Chondrocyte (in vitro differentiated cells): ENCODE measurements around the gene RGS17. TPM values are rescaled to one million over a fixed set of nuclear protein-coding genes. Genes with fewer than 3 reads are reported as not detected.
A peak's percentile ranks its signal among the peaks of the same experiment; 100 is the strongest.
"Not testable (repeated sequence)": the region's sequence is repeated elsewhere in the genome, so short reads cannot be mapped to it uniquely, and the experiment has no call there.

Experiments used
- DNase-seq: peaks from one replicate; pipeline ENCODE4 v3.0.0; 2021; ENCODE audit warnings: mixed read lengths, low spot score
- H3K27ac Mint-ChIP-seq: one replicate; pipeline ENCODE4 v1.8.0; 2021; ENCODE audit warnings: mild to moderate bottlenecking, moderate library complexity, mixed read lengths; ENCODE audit not compliant: unreplicated experiment
- H3K27me3 Mint-ChIP-seq: 2 replicates; pipeline ENCODE4 v1.8.0; 2021; ENCODE audit warnings: low read depth, mixed read lengths
- H3K36me3 Mint-ChIP-seq: 2 replicates; pipeline ENCODE4 v1.8.0; 2021; ENCODE audit warnings: low read depth, mixed read lengths
- H3K4me1 Mint-ChIP-seq: 2 replicates; pipeline ENCODE4 v1.8.0; 2021; ENCODE audit warnings: low read depth, mild to moderate bottlenecking, mixed read lengths
- H3K4me3 Mint-ChIP-seq: one replicate; pipeline ENCODE4 v1.8.0; 2021; ENCODE audit warnings: mild to moderate bottlenecking, moderate library complexity, mixed read lengths; ENCODE audit not compliant: unreplicated experiment
- H3K9me3 Mint-ChIP-seq: 2 replicates; pipeline ENCODE4 v1.8.0; 2021; ENCODE audit warnings: low read depth, mixed read lengths
- CTCF ChIP-seq: fragments of 200-600 bp; sonication (generic); IDR thresholded peaks from 2 replicates; pipeline ENCODE4 v1.5.0; 2021; ENCODE audit warnings: antibody characterized with exemption, mild to moderate bottlenecking, moderate library complexity
- total RNA-seq: library from RNA; stranded (reverse); gene quantifications from 3 replicates; pipeline ENCODE4 v1.2.1, GENCODE V29; 2021

The RGS17 gene
- total RNA-seq, 1 donor from 2014 or later = 1.5 TPM

GRCh38 chr6:153012856-153013255, 118.2 kb downstream of the RGS17 start:
- Mint-ChIP-seq H3K9me3 (no peaks in the 10 kb centered on the region), H3K27ac (peak overlapping the region; percentile 41), H3K4me3 (no peak overlapping the region), H3K4me1 (peaks cover 13% of the 10 kb centered on the region), H3K27me3 (no peaks in the 10 kb centered on the region), H3K36me3 (no peaks in the 10 kb centered on the region)
- TF ChIP-seq CTCF = no peak
- DNase-seq = no peak

DNA sequence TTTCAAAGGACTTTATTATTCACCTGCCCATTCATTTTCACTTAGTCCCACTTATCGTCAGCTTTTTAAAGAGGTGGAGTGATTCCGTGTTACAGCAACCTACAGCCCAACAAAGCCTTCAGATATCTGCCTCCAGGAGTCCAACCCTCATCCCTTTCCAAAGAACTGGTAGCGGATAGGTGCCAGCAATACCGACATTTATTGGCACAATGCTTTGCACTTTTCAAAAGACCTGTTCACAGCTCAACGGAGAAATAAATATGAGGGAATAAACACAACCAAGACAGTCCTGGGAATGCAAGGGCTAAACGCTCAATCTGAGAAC, 127.8 kb downstream of the RGS17 start:
- H3K27me3 Mint-ChIP-seq = no peaks in the 10 kb centered on the region
- no peak for TF ChIP-seq CTCF
- H3K36me3 Mint-ChIP-seq = peaks cover 3% of the 10 kb centered on the region
- H3K4me1 Mint-ChIP-seq = peaks cover 34% of the 10 kb centered on the region
- peak overlapping the region; percentile 94 for H3K27ac Mint-ChIP-seq
- DNase-seq = no peak
- peak overlapping the region; percentile 92 for H3K4me3 Mint-ChIP-seq
- no peaks in the 10 kb centered on the region for H3K9me3 Mint-ChIP-seq

DNA sequence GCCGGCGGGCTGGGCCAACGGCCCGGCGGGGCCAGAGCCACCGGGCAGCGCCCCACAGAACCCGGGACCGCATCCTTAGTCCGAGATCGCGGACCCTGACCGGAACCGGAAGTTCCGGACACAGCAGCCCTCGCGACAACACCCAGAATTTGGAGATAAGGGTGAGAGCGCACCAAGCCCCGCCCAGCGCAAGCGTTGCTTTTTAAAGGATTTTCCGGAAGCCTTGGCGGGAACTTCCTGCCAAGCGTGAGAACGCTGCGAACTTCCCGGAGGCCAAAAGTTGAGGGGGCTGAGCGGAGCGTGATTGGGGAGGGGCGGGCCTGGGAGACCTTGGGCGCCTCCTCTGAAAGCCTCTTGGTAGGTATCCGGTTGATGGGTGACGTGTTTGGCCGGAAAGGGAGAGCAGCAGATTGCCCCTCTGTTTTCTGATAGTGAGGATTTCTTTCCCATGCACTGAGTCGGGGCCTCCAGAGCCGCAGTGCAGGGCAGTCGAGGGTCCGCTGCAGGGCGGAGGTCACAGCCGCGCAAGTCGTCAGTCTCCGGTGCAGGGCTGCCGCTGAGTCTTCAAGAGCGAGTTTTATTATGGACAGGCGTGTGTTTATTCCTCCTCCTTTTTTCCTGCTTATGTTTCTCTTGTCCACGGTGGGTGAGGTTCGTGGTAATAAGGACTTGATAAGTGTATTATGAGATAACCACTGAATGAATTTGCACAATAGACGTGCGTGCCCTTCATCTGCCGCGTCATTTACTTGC, 128.3 kb downstream of the RGS17 start, which contains the start of gene MTRF1L:
Gene MTRF1L (minus strand): TSS at position 97 of the 753 bp plus-strand sequence. CDS start 24 bp downstream, at position 73.
- Mint-ChIP-seq H3K36me3 (peaks cover 3% of the 10 kb centered on the region), H3K4me3 (peak within 1 kb of the TSS; percentile 92), H3K27me3 (no peaks in the 10 kb centered on the region), H3K27ac (peak within 1 kb of the TSS; percentile 94), H3K4me1 (peaks cover 34% of the 10 kb centered on the region), H3K9me3 (no peaks in the 10 kb centered on the region)
- no peak for TF ChIP-seq CTCF
- DNase-seq = peak; percentile 96

DNA sequence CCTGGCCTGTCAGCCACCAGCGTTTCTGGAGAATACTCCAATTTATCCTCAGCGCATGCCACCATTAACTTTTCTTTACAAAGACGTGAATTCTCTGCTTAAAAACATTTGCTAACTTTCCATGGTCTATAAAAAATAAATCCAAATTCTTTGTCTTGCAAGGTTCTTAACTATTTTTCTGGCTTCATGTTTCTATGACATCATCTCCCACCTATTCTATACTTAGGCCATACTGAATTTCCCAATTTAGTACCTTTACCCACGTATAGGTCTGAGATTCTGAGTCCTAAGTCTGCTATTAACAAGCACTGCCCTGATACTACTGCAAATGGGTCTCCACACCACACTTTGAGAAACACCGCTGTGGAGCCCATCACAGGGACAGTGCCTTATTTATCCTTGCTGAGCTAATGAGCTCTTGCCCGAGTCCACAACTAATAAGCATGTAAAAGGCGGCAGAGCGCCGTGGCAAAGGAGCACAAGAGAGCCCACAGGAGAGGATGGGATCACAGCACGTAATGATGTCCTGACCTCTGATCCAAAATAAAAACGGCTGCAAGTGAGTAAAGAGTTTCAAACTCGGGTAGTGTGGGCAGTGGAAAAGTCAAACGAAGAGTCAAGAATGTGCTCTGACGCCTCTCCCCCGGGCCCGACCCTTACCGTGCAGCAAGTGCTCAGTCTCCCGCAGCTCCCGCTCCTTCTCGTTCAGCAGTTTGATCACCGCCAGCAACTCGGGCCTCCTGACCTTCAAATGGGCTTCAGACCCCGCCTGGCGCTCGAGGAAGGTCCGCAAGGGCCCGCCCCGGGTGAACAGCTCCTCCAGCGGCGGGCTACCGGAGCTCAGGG, 129.1 kb downstream of the RGS17 start:
- Mint-ChIP-seq H3K36me3 (peaks cover 6% of the 10 kb centered on the region), H3K27me3 (no peaks in the 10 kb centered on the region), H3K27ac (peak overlapping the region; percentile 94), H3K4me1 (peaks cover 38% of the 10 kb centered on the region), H3K9me3 (no peaks in the 10 kb centered on the region), H3K4me3 (peak overlapping the region; percentile 92)
- peak; percentile 29 for TF ChIP-seq CTCF
- no peak for DNase-seq

GRCh38 chr6:153000790-153001189, 130.3 kb downstream of the RGS17 start:
- peak overlapping the region; percentile 92 for H3K4me3 Mint-ChIP-seq
- not testable (repeated sequence) for H3K9me3 Mint-ChIP-seq, H3K36me3 Mint-ChIP-seq, H3K27ac Mint-ChIP-seq, DNase-seq, H3K27me3 Mint-ChIP-seq
- H3K4me1 Mint-ChIP-seq = peaks cover 40% of the 10 kb centered on the region
